HG03342 (cell line): ENCODE data around the gene CTTNBP2.
"Not testable (repeated sequence)": the region's sequence is repeated elsewhere in the genome, so short reads cannot be mapped to it uniquely, and the experiment has no call there.

ENCODE experiments used
- ATAC-seq: cut with Tn5 transposase; IDR thresholded peaks from one replicate; pipeline ENCODE4 v1.9.1; 2021; ENCODE audit warnings: mild to moderate bottlenecking, moderate library complexity; ENCODE audit not compliant: unreplicated experiment

The CTTNBP2 gene

GRCh38 chr7:117757440-117757839, 115.8 kb downstream of the CTTNBP2 start:
- no peak for ATAC-seq

DNA sequence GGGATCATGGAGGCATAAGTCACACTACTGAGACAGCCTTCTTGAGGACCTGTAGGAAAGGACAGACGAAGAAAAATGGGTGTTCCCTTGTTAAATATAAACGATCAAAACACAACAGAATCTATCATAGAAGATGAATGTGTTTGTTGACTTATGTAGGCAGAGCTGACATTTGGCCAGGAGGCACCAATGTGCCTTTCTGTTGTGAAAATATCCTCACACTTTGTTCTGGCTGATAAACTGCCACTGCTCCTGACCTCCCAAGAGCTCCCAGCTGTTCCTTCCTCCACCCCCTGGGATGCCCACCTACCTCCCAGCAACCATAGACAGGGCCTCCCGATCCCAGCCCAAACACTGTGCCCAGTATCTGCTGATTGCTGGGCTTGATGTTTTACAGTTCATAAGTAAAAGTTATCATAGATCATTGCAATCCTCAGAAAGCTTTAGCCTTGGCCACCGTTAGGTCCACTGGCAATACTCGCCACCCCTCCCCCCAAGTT, 116.6 kb downstream of the CTTNBP2 start:
- ATAC-seq, result no peak

DNA sequence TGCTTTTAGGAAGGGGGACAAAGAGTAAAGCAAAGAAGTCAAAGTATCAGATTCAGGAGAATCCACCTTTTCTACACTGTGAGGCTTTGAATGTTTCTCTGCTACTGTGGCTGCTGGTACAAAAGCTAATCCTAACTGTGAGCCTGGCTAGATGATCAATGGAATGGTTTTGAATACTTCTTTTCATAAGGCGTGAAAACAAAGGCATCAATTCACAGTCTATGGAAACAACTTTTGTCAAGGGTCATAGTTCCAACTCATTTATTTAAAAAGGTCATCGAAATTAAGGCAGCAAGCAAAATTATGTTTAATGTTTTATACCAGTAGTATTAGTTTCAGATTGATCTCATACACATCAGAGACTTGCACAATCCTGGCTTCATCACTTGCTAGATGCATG, 118.1 kb downstream of the CTTNBP2 start:
- ATAC-seq, result no peak

- ATAC-seq, result no peak
These were observed 121.5 kb downstream of the CTTNBP2 start for GRCh38 chr7:117751775-117752174.

- ATAC-seq, result no peak
These were observed 122.4 kb downstream of the CTTNBP2 start for GRCh38 chr7:117750612-117751563.

- no peak for ATAC-seq
These were observed 131.3 kb downstream of the CTTNBP2 start for GRCh38 chr7:117741962-117742361.

DNA sequence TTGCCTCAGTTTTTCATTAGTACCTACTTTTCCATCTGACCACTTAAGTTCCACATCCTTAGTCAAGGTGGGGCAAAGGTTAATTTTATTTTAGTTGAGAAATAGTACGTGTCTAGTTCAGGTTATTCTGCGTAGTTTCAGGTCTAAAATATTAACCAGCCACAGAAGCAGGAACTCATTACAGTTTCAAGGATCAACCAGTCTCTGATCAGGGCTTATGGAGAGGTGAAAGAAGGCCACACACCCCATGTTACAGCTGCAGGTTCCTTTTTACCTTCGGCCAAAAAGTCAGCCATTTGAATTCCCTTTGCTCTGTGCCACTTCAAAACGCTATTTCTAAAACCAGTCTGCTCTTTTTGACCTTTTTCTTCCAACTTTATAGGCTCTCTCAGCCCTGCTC, 134.2 kb downstream of the CTTNBP2 start:
- no peak for ATAC-seq

DNA sequence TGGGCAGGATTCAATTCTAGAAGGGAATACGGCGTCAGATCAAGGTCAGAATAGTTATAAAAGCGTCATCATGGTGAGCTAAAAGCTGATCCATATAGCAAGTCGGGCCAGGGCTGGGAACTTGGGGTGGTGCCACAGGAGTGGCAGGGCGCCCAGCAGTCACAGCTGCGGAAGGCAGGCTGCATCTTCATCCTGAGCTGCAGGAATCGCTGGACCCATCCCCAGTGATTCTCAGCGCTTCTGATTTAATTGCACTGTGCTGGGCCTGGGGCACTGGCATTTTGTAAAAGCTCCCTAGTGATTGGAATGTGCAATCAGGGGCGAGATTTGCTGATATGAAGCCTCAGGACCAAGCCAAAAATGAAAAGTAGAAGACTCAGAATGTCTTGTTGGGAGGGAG, 135.3 kb downstream of the CTTNBP2 start:
- ATAC-seq, result no peak

DNA sequence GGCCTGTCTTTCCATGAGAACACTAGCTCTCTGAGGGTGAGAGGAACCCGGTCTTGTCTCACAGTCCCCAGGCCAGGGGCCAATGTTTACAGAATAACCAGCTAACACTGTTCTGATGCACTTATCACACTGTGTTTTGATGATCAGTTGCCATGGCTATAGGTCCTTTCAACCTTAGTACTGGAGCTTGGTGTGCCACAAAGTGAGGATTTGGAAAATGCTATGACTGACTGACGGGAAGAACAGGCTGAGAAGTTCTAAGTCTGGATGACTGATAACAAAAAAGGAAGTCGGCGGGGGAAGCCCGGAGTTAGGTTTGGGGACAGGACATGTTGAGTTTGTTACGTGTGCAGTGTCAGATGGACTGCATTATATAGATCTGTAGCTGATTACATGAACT, 141.8 kb downstream of the CTTNBP2 start:
- ATAC-seq, result peak; percentile 93

DNA sequence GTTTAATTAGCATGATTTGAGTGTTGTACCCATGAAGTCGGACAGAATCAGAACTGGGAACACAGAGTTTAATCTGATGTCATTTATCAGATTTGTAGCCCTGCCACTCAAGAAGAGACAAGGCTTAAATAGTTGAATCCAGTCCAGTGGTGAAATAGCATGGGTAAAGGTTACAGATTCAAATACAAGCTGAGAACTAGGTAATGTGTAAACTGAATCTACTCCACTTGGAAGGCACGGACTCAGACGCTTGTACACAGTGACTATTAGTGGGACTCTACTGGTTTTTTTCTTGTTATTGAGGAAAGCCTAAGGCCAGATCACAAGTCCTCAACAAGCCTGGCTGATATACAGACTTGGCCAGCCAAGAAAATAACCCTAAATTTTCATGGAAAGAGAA, 142.9 kb downstream of the CTTNBP2 start:
- ATAC-seq, result no peak

DNA sequence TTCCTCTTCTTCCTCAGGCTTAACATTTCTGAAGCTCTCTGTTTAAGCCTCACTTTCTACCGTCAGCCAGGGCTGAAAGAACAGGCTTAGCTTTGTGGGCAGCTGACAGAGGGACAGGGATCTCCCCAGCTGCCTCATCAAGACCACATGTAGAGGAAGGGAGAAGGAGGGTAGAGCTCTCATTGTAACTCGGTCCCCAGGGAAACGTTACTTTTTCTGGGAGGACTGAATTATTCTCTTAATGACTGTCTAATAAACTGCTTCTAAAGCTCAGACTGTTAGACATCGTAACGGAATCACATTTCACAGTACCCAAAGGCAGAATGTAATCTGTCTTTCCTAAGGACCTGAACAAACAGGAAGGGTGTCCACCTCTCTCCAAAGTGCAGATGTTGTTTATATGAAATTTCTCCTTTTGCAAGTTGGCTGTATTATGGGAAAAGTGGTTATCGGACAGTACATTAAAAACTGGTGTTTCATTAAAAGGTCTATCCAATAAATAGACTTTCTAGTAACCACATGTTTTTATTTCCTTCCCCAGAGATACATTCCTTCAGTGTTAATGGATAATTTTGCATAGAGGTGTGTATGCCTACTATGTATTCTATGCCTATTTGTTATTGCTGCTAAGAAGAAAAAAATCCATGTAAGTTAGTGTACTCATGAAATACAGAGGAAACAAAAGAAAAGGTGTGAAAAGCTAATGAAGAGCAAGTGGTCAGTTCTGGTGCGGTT, 144.2 kb downstream of the CTTNBP2 start:
- ATAC-seq, result peak; percentile 46

DNA sequence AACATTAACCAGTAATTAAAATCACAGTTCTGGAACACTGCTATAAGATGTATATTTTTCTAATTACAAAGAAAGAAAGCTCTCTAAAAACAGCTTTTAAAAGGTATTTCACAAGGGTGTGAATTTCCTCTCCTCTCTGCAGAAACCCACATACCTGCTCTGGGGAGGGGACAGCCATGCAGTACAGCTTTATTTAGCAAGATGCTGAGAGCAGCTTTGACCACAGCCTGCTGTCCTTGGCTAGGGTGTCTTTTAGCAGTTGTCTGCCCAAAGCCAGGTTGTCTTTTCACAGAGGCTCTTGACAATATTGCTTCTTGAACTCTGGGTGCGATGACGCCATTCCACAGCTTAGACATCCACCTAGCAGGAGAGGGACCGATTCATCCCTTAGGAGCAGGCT, 148.3 kb downstream of the CTTNBP2 start:
- ATAC-seq, result no peak

GRCh38 chr7:117719377-117719776, 153.9 kb downstream of the CTTNBP2 start:
- ATAC-seq, result no peak

DNA sequence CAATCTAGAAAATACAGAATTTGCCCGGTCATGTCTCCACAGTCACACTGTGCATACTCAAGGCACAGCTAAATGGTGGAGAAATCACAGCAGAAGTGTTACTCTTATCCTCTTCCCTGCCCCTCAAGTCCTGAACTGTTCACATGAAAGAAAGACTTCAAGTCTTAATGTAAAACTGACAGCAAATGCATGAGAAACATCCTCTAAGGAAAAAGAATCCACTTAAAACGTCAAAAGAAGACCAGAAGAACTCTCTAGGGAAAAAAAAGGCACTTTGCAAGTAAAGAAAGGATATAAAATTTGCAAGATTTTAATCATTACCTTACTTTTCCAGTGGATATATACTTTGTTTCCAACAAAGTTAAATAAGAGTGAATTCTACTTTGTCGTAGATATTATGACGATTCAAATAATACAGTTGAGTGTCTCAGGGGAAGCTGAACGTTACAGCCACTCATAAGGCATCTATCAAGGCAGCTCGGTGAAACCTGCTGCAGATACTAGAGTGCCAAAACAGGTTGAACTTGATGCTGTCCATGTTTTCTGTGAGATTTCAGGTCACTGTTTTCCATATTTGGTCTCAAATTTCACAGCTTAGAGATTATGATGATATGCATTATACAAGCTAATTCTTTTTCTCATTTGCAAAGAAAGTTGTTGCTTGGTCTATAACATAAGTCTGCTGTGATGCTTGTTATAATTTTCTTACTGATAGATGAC, 155.0 kb downstream of the CTTNBP2 start:
- no peak for ATAC-seq

- ATAC-seq, result no peak
These were observed 155.9 kb downstream of the CTTNBP2 start for GRCh38 chr7:117717357-117717756.

DNA sequence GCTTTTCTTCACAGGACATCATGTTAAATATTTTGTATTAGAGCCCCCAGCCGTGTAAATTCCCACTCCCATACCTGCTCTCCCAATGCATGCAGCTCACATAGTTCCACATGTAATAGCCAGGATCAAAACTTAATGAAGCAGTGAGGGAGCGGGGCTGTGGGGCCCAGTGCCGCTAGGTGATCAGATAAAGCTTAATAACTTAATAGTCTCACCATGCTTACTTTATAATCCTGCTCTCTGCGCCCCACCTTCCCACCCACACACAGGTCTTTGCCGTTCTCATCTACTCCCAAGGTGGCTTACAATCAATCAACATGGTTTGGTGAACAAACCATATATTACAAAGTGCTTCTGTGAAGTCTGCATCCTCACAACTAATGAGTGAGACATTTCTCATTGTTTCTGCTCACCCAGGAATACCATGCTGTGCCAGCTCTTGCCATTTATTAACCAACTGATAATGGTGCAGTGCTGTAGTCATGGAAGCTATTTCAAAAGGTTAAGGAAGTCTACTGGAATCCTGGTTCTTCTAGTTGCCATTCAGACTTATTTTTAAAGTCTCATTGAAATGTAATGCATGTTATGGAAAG, 156.4 kb downstream of the CTTNBP2 start:
- ATAC-seq, result no peak

GRCh38 chr7:117715784-117716445, 157.3 kb downstream of the CTTNBP2 start:
- no peak for ATAC-seq

- ATAC-seq, result no peak
These were observed 161.7 kb downstream of the CTTNBP2 start for GRCh38 chr7:117711556-117711955.

DNA sequence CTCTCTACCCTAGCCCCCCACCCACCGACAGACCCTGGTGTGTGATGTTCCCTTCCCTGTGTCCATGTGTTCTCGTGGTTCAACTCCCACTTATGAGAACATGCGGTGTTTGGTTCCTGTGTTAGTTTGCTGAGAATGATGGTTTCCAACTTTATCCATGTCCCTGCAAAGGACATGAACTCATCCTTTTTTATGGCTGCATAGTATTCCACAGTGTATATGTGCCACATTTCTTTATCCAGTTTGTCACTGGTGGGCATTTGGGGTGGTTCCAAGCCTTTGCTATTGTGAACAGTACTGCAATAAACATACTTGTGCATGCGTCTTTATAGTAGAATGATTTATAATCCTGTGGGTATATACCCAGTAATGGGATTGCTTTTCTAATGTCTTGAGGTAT, 165.1 kb downstream of the CTTNBP2 start:
- ATAC-seq, result not testable (repeated sequence)

- no peak for ATAC-seq
These were observed 166.2 kb downstream of the CTTNBP2 start for GRCh38 chr7:117707080-117707479.
